Activated T-helper 9 cell treated with anti-CD3 and anti-CD28 coated beads, Interleukin-2, amount 50 U/mL, for 16 hours (primary cell): ENCODE measurements around the gene IGSF23.
"Not testable (repeated sequence)": the region's sequence is repeated elsewhere in the genome, so short reads cannot be mapped to it uniquely, and the experiment has no call there.

Experiments used
- DNase-seq: peaks from one replicate; pipeline ENCODE4 v3.0.0-alpha.2; 2020; ENCODE audit warnings: low read depth

The IGSF23 gene

DNA sequence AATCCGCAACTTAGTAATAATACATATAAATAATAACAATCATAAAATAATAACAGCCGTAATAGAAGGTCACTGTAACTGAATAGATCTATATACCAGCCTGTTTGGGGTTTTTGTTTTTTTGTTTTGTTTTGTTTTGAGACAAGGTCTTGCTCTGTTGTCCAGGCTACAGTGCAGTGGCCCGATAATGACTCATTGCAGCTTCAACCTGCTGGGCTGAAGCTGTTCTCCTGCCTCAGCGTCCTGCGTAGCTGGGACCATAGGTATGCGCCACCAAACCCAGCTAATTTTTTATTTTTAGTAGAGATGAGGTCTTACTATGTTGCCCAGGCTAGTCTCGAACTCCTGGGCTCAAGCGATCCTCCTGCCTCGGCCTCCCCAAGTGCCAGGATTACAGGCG, 950 bp downstream of the IGSF23 start:
- no peak for DNase-seq

GRCh38 chr19:44615863-44616247, 2.5 kb downstream of the IGSF23 start:
- no peak for DNase-seq

- DNase-seq = no peak
These were observed 3.9 kb downstream of the IGSF23 start for GRCh38 chr19:44617110-44617880.

DNA sequence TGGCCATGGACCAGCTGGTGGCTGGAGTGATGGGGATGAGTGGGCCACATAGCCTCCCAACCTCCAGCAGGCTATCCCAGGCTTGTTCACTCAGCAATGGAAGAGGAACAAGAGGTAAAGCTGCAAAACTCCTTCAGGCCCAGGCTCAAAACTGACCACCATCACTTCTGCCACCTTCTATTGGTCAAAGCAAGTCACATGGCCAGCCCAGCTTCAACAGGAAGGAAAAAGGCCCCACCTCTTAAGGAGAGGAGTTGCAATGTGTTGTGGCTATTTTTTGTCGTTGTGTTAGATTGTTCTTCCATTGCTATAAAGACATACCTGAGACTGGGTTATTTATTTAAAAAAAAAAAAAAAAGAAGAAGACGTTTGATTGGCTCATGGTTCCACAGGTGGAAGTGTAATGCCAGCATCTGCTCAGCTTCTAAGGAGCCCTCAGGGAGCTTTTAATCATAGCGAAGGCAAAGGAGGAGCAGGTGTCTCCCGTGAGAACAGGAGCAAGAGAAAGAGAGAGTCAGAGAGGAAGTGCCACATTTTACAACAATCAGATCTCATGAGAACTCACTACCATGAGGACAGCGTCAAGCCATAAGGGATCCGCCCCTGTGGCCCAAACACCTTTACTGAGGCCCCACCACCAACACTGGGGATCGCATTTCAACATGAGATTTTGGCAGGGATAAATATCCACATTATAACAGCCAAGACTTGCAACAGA, 5.4 kb downstream of the IGSF23 start:
- no peak for DNase-seq

- no peak for DNase-seq
These were observed 7.3 kb downstream of the IGSF23 start for GRCh38 chr19:44620667-44621066.

DNA sequence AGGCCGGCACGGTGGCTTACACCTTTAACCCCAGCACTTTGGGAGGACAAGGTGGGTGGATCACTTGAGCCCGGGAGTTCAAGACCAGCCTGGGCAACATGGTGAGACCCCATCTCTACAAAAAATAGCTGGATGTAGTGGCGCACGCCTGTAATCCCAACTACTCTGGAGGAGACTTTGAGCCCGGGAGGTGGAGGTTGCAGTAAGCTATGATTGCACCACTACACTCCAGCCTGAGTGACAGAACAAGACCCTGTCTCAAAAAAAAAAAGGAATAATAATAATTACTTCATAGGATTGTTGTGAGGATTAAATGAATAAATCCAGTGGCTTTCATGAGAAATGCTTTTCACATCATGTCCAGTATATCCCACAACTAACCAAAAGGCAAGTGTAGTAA, 8.0 kb downstream of the IGSF23 start:
- DNase-seq = no peak

DNA sequence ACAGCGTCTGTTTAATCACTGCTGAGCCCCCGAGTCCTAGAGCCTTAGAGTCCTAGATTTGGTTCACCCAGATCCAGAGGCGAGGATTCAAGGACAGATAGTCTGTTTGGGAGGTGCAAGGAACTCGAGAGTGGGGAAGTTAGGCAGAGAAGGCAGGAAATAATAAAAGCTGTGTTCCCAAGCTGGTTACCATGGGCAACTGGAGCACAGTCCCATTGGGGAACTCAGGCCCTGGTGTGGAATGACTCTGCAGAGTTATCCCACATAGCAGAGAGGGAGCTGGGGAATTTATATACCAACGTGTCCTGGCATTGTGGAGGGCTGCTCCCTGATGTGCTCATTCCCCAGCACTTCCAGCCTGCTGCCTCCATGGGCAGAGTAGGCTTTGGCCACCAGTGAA, 9.7 kb downstream of the IGSF23 start:
- no peak for DNase-seq

- no peak for DNase-seq
These were observed 10.3 kb downstream of the IGSF23 start for GRCh38 chr19:44623626-44624025.

GRCh38 chr19:44624840-44625354, 11.5 kb downstream of the IGSF23 start:
- no peak for DNase-seq

DNA sequence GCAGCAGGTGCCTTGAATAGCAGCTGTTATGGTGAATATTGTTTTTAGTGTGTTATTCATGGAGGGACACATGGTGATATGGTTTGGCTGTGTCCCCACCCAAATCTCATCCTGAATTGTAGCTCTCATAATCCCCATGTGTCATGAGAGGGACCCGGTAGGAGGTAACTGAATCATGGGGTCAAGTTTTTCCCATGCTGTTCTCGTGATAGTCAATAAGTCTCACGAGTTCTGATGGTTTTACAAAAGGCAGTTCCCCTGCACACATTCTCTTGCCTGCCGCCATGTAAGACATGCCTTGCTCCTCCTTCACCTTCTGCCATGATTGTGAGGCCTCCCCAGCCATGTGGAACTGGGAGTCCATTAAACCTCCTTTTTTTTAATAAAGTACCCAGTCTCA, 12.3 kb downstream of the IGSF23 start:
- not testable (repeated sequence) for DNase-seq

GRCh38 chr19:44626048-44626624, 12.8 kb downstream of the IGSF23 start:
- no peak for DNase-seq

DNA sequence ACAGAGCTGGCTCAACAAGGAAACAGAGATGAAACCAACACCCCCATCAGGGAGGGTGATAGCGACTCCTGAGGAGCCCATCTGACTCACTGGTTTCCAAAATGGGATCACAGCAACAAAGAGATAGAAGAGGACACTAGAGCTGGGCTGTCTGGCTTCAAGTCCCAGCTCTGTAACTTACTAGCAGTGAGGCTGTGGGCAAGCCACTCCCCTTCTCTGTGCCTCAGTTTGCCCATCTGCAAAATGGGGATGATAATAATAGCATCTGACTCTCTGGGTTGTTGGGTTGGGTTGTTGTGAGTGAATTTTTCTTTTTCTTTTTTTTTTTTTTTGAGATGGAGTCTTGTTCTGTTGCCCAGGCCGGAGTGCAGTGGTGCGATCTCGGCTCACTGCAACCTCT, 14.3 kb downstream of the IGSF23 start:
- no peak for DNase-seq

- no peak for DNase-seq
These were observed 15.4 kb downstream of the IGSF23 start for GRCh38 chr19:44628793-44629192.

- DNase-seq = not testable (repeated sequence)
These were observed 18.2 kb downstream of the IGSF23 start for GRCh38 chr19:44631611-44632010.

- DNase-seq = not testable (repeated sequence)
These were observed 20.7 kb downstream of the IGSF23 start for GRCh38 chr19:44634058-44634457.

DNA sequence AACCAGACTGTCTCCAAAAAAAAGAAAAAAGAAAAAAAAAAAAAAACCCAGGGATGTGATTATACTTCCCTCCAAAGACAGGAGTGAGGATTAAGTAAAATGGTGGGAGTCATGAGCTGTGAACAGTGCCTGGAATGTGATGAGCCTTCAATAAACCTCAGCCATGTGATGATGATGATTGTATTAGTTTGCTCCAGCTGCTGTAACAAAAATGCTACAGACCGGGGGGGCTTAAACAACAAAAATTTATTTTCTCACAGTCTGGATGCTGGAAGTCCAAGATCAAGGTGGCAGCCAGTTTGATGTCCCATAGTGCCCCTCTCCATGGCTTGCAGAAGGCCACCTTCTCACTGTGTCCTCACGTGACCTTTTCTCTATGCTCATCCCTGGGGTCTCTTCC, 21.4 kb downstream of the IGSF23 start:
- no peak for DNase-seq

- DNase-seq = no peak
These were observed 22.4 kb downstream of the IGSF23 start for GRCh38 chr19:44635581-44636438.

GRCh38 chr19:44636439-44637389, 23.4 kb downstream of the IGSF23 start:
- DNase-seq = no peak

GRCh38 chr19:44637390-44637764, 24.0 kb downstream of the IGSF23 start:
- DNase-seq = no peak

- DNase-seq = no peak
These were observed 27.2 kb downstream of the IGSF23 start for GRCh38 chr19:44640518-44640917.
